ENCODE results near the gene RBP4.
"Not testable (repeated sequence)": the region's sequence is repeated elsewhere in the genome, so short reads cannot be mapped to it uniquely, and the experiment has no call there.

RBP4 gene

DNA sequence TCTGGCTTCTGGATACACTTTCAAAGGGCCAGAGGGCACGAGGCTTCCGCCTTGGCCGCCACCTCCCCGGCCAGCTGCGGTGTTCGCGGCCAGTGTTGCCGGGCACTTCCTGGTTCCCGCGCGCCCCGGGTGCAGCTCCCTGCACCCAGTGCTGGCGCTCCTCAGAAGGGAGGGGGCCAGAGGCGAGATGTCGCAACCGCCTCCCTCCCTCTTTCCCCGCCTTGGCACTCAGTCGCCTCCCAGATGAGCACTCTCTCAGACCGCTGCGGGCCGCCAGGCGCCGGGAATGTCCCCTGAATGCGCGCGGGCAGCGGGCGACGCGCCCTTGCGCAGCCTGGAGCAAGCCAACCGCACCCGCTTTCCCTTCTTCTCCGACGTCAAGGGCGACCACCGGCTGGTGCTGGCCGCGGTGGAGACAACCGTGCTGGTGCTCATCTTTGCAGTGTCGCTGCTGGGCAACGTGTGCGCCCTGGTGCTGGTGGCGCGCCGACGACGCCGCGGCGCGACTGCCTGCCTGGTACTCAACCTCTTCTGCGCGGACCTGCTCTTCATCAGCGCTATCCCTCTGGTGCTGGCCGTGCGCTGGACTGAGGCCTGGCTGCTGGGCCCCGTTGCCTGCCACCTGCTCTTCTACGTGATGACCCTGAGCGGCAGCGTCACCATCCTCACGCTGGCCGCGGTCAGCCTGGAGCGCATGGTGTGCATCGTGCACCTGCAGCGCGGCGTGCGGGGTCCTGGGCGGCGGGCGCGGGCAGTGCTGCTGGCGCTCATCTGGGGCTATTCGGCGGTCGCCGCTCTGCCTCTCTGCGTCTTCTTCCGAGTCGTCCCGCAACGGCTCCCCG, 34.4 kb downstream of the RBP4 start, which contains the start of gene FFAR4:
Gene FFAR4, plus strand, starts transcription at position 231 of the 842 bp plus-strand sequence. Its CDS starts 56 bp downstream, at position 287.
- no peak for DNase-seq (ENCODE audit: low read depth)

DNA sequence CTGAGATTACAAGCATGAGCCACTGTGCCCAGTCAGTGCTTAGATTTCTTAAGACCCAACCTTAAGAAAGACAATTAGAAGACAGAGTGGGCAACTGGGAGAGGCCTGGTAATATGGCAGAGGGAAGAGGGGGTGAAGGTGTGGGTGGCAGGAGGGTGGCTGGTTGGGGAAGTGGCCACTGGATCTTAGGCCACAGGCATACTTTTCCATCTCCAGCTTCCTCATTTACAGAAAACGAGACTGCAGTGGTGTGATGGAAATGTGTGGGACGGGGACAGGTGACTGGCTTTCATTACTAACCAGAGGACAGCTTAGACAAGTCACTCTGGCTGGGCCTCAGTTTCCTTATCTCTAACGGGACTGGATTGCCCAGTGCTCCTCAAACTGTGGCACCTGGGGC, 35.6 kb downstream of the RBP4 start:
- DNase-seq (ENCODE audit: low read depth): no peak

DNA sequence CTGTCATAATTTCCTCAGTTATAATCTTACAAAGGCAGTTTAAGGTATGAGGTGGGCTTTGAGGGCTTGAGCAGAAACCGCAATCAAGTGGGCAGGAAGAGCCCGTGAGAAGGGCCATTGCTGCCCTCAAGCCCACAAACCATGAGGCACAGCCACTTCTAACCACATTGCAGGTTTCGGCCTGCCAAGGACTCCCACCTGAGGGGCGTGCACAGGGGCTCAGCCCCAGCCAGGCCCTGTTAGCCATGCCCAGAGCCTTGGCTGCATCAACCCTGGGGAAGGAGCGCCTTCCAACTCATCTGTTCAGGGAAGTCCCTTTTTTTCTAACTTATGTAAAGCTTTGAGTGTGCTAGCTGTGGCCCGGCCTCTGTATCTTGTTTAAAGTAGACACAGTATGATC, 40.5 kb downstream of the RBP4 start:
- DNase-seq (ENCODE audit: low read depth): no peak

DNA sequence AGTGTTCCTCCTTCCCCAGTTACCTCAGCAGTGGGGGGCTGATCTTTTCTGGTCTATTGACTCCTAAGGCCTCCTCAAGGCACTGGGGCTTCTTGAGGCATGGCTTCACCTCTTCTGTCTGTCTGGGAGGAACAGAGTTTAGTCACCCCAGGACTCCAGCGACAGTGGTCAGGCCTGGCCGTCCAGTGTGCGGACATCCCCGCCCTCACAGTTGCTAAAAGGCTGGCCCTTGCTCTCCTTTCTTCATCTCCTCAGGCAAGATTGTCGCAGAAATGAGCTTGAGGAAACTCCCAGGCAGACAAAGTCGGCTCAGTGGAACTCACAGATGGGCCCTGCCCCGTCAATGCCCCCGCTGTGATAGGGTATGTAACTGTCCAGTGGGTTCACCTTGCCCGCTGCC, 41.5 kb downstream of the RBP4 start:
- no peak for DNase-seq (ENCODE audit: low read depth)

DNA sequence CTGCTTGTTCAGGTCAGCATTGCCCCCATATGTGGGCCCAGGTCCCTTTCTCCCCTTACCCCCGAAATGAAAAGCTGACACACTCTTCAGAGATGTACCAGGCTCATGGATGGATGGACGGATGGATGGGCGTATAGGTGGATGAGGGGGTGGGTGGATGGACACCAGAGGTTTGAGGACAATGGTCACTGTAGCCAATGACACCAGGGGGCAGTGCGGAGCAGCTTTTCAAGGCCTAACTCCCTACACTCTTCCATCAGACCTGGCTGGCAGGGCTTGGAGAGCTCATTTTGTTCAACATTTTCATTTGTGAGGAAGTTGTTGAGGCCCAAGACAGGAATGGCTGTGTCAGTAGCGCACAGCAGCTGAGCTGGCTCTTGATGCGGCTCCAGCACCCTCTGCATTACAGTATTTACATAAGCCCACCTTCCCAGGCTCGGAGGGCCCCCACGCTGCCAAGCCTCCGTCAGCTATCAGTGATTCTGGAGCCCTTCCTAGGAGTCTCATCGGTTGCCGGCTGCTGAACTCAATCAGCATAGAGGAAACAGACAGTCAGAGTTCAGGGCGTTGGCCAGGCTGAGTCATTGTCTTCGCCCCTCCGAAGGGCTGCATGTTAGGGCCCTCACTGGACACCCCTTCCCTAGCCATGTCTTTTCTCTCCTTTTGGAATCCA, 46.1 kb downstream of the RBP4 start:
- DNase-seq (ENCODE audit: low read depth): peak; percentile 49

DNA sequence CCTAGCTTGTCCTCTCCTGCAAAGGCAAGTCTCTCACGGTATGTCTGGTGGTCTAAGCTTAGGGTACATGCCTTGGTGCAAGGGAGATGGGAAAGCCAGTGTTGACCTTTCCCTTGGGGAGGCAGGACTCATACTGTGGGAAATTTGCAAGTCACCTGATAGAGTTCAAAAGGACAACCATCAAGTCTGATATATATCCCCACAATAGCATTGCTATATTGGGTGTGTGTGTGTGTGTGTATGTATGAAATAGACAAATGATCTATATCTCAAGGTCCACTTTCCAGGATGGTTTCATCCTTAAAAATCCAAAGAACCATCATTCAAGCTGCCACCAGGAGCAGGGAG, 46.7 kb downstream of the RBP4 start:
- DNase-seq (ENCODE audit: low read depth): no peak

DNA sequence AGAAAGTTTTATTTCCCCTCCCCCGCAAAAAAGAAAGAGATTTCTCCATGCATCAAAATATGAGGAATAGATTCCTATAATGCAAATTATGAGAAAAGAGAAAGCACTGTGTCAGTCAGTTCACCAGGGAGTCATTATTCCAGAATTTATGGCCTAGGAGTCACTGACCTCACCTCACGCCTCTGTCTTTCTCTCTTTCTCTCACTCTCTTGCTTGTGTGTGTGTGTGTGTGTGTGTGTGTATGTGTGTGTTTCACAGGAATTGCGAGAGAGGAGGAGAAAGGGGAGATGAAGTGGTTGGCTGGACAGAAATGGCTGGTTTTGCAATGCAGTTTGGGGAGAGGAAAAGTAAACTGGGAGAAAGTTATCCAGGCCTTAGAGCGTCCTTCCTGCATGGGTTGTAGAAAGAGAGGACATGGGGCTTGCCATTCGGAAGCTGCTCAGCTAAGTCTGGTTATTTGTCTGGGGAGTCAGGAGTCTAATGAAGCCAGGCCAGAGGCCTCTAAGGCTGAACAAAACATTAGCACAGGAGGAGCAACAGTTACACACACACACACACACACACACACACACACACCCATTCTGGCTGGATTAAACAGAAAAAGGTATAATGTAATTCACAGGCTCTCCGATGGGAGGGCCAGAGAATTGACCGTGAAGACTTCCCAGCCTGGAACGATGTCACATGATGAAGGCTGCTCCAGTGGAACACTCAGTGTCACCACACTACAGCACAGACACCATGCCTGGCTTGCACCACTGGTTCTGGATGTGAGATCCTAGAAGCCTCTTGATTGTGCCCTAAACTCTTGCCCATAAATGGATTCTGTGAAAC, 47.3 kb downstream of the RBP4 start:
- DNase-seq (ENCODE audit: low read depth): no peak

DNA sequence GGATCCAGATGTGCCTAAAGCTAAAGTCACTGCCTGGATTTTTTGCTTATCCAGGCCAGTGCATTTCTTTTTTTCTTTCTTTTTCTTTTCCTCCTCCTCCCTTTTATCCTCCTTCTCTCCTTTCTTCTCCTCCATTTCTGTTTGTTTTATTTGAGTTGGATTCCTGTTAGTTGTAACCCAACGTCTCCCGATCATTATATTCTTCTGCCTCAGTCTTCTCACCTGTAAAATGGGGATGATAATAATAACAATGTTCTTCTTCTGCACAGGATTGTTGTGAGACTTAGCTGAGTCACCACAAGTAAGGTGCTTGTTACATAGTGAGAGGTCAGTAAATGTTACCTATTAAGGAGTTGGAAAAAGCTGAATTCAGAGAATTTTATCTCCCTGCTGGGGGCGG, 48.3 kb downstream of the RBP4 start:
- DNase-seq (ENCODE audit: low read depth): no peak

DNA sequence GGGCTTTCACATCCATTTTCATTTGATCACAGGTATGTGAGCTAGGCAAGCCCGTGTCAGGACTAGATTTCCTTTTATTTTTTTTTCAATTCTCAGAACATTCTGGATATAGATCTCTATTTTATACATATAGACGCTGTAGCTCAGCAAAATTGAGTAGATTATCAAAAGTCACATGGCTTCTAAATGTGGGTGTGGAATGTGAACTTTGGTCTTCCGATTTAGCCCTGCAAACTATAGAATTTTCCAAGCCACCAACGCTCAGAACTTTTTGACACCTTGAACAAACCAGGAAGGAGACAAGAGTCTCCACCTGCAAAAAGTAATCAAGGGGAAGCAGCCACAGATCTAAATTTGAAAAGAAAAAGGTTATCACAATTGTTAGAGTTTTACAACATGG, 50.4 kb downstream of the RBP4 start:
- DNase-seq (ENCODE audit: low read depth): no peak

DNA sequence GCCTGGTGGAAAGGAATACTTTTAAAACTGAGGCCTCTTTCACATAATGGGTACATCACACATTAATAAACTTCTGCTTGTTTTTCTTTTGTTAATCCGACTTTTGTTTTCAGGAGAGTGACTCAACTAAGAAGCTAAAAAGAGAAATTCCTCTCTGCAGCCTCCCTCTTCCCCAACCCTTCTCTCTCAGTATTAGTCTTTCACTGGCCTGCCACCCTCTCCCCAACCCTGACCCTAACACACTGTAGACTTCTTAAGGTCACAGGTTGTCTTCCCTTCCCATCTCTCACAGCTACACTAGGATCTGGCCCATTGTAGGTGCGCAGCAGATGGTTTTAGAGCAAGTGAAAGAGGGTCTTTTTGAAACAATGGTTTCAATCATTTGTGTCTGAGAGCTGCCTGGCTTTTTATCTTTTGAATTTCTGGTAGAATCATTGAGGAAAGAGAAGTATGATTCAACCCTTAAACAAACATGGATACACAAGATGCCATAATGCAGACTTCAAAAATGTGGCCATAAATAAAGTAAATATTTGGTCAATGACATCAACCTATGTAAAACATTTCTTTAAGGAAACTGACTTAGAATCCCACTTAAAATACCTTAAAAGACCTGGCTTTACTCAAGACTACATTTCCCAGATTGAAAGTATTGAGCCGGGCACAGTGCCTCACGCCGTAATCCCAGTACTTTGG, 52.5 kb downstream of the RBP4 start:
- DNase-seq (ENCODE audit: low read depth): no peak

DNA sequence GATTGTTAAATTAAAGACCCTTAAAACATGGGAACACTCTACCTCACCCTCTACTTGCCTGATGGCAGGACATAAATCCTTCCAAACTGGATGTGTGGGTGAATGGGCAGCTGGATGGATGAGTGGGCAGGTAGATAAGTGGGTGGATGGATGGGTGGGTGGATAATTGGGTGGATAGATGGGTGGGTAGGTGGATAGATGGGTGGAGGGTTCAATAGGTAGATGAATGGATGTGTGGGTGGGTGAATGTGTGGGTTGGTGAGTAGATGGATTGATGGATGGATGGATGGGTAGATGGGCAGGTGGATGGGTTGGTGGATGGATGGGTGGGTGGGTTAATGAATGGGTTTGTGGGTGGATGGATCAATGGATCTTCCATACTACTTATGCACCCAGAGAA, 53.5 kb downstream of the RBP4 start:
- DNase-seq (ENCODE audit: low read depth): no peak

DNA sequence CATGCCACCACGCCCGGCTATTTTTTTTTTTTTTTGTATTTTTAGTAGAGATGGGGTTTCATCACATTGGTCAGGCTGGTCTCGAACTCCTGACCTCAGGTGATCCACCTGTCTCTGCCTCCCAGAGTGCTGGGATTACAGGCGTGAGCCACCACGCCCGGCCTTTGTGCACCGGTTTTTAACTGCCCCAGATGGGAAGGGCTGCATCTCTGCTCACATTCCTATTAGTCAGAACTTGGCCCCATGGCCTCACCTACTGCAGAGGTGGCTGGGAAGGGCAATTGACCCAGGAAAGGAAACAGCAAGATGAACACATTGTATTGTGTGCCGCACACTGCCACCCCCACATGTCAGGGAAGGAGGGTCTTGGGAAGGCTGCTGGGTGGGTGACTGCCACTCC, 54.0 kb downstream of the RBP4 start:
- DNase-seq (ENCODE audit: low read depth): not testable (repeated sequence)

DNA sequence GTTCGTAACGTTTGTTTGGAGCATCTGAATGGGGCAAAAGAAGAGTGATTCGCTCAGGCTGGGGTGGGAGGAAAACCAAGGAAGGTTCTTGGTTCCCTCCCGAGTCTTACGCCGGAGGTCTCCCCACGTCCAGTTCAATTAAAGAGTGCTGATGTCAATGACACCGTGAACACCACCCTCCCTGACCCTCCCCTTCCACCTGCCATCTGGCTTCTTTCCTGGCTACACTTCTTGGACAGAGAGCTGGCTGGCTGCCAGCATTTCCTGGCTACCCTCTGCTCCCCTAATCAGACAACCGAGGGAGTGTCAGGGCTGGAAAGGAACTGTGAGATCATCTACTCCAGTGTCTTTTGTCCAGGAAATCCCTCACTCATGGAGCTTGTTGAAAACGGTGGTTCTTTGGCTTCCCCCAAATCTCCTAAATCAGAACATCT, 58.7 kb downstream of the RBP4 start:
- peak; percentile 9 for DNase-seq (ENCODE audit: low read depth)

Data from fibroblast of gingiva (primary cell).